Naive B cell (primary cell): Measurements from ENCODE around the gene SOCS7. TPM values are rescaled to one million over a fixed set of nuclear protein-coding genes. Genes with fewer than 3 reads are reported as not detected.
A peak's percentile ranks its signal among the peaks of the same experiment; 100 is the strongest.
"Not testable (repeated sequence)": the region's sequence is repeated elsewhere in the genome, so short reads cannot be mapped to it uniquely, and the experiment has no call there.

Source experiments
- ATAC-seq, 2 donors: fragments of 150-1000 bp; cut with Tn5 transposase; 2 replicates each; pipeline ENCODE4 v1.10.0; 2021; ENCODE audit warnings: low read depth in 2 of 2, mild to moderate bottlenecking in 2 of 2, moderate library complexity in 2 of 2
- DNase-seq: peaks from one replicate; pipeline ENCODE4 v3.0.0; 2022
- H3K27ac Mint-ChIP-seq, 6 donors: one replicate each; pipeline ENCODE4 v1.8.0; 2020 to 2022; ENCODE audit warnings: mild to moderate bottlenecking in 6 of 6, mixed read lengths in 6 of 6, moderate library complexity in 5 of 6, inconsistent platforms in 2 of 6
- H3K27me3 Mint-ChIP-seq, 3 donors: one replicate each; pipeline ENCODE4 v1.8.0; 2021 to 2022; ENCODE audit warnings: mixed read lengths in 3 of 3, mild to moderate bottlenecking in 1 of 3
- H3K36me3 Mint-ChIP-seq, 2 donors: one replicate each; pipeline ENCODE4 v1.8.0; 2020 to 2022; ENCODE audit warnings: mixed read lengths in 2 of 2, inconsistent platforms in 1 of 2, mild to moderate bottlenecking in 1 of 2
- H3K4me1 Mint-ChIP-seq, 3 donors: one replicate each; pipeline ENCODE4 v1.8.0; 2020 to 2022; ENCODE audit warnings: mixed read lengths in 3 of 3, inconsistent platforms in 1 of 3, mild to moderate bottlenecking in 1 of 3, moderate library complexity in 1 of 3
- H3K4me3 Mint-ChIP-seq, 8 donors: one replicate each; pipeline ENCODE4 v1.8.0; 2020 to 2022; ENCODE audit warnings: mild to moderate bottlenecking in 8 of 8, mixed read lengths in 8 of 8, moderate library complexity in 8 of 8, inconsistent platforms in 2 of 8
- H3K9me3 Mint-ChIP-seq, 7 donors: one replicate each; pipeline ENCODE4 v1.8.0; 2020 to 2022; ENCODE audit warnings: mixed read lengths in 7 of 7, mild to moderate bottlenecking in 5 of 7, inconsistent platforms in 2 of 7, moderate library complexity in 1 of 7
- polyA plus RNA-seq, 6 donors: library from polyadenylated mRNA; unstranded; fragments of 300-500 nt; fragmentation: Illumina TruSeq; gene quantifications; one replicate each; pipeline ENCODE4 v1.2.3, GENCODE V29; 2021; ENCODE audit warnings: low read depth in 6 of 6

SOCS7 gene
- polyA plus RNA-seq, 6 donors from 2014 or later = 0.10 to 1.1 (median 0.47) TPM

DNA sequence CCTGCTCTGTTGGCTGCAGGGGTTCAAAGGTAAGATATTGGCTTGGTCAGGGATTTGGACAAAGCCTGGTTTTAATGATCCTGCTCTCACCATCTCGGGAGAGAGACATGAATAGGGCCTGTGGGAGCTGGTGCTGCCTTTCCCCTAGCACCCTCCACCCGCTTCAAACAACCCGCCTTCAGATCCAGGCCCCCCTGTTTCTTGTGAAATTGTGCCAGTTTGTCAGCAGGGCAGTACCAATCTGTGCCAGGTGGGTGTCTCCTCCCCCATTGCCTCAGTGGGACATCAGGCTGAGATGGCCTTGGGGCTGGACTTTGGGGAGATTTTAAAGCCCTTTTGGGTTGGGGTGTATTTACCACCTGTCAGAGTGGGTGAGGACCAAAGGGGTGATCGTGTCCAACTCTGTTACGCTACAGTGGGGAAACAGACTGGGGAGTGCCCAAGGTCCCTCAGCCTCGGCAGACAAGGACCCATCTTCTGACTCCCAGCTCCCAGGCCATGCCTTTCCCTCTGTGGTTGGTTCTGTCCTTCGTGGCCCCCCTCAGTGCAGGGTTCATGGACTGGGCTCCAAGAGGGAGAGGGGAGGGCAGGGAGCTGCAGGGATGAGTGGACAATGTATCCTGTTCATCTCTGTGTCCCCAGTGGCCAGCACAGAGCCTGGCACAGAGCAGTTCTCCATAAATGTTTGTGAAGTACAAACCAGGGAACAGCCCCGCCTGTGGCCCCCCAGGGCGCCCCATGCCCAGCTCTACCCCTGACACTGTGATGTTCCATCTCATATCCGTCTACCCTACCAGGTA is 79.9 kb downstream of the SOCS7 start:
- Mint-ChIP-seq H3K27ac (peak overlapping the region in 1 of 6 donors; percentile 80), H3K9me3 (no peaks in the 10 kb centered on the region), H3K4me1 (peaks cover 9 to 16% (median 12%) of the 10 kb centered on the region in 3 donors), H3K4me3 (peak overlapping the region in 2 of 8 donors; percentile 27 to 65), H3K36me3 (no peaks in the 10 kb centered on the region), H3K27me3 (peaks cover 5 to 8% (median 7%) of the 10 kb centered on the region in 3 donors)
- no peak for ATAC-seq
- DNase-seq = no peak

DNA sequence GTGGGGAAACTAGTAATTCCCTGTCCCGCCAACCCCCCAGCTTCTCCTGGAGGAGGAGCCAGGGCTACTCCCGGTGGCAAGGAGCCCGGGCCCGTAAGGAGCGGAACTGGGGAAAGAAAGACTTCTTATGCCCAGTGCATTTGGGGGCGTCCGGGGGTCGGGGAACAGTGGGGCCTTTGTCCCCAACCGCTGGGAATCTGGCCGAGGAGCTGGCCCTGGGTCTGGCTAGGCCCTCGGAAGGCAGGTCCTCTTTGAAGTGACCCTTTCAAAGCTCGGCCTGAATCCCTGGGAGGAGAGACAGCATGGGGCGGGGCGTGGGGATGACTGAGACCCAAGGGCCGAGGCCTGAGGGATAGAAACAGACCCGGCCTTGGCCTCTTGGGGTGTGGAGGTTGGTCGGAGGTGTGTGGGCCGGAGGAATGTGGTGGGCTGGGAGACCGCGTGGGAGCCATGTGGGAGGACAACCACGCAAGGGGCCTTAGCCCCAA is 82.6 kb downstream of the SOCS7 start:
- Mint-ChIP-seq H3K4me3 (no peak overlapping the region), H3K36me3 (no peaks in the 10 kb centered on the region), H3K4me1 (peaks cover 0 to 4% (median 0%) of the 10 kb centered on the region in 3 donors), H3K9me3 (no peaks in the 10 kb centered on the region), H3K27ac (peak overlapping the region in 1 of 6 donors; percentile 49), H3K27me3 (no peaks in the 10 kb centered on the region)
- ATAC-seq = no peak
- DNase-seq = no peak

DNA sequence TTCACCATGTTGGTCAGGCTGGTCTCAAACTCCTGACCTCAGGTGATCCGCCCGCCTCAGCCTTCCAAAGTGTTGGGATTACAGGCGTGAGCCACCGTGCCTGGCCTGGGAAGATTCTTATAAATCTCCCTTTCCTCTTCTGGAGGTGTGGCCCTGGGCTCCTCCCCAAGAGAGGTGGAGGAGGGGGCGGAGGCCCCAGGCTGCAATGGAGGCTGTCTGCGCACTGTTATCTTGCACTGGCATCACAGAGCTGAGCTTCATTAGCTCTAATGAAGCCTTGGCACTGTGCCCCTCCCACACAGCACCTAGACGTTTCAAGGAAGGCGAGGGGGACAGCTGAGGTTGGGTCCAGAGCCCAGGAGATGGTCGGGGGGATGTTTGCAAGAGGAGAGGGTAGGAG is 84.2 kb downstream of the SOCS7 start:
- Mint-ChIP-seq H3K4me1 (no peaks in the 10 kb centered on the region), H3K9me3 (no peaks in the 10 kb centered on the region), H3K27me3 (no peaks in the 10 kb centered on the region), H3K36me3 (no peaks in the 10 kb centered on the region), H3K27ac (peak overlapping the region in 1 of 6 donors; percentile 85), H3K4me3 (no peak overlapping the region)
- DNase-seq = no peak
- no peak for ATAC-seq

DNA sequence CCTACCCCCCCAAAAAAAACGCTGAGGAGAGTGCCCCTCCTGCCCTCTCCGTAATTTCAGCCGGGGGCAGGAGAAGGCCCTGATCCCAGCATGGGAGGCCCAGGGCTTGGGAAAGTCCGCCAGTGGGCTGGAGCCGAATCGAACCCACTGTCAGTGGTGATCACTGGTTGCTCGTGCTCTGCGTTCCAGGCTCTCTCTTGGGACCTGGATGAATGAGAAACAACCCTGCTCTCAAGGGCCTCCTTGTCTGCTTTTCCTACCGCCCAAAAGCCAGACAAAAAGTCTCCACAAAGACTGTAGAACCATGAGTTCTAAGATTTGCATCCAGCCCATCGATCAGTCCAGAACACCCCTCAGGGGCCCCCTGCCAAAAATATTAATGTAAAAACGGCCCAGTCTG is 84.7 kb downstream of the SOCS7 start:
- no peaks in the 10 kb centered on the region for H3K27me3 Mint-ChIP-seq
- no peaks in the 10 kb centered on the region for H3K4me1 Mint-ChIP-seq
- DNase-seq (no peak), ATAC-seq (no peak)
- no peaks in the 10 kb centered on the region for H3K9me3 Mint-ChIP-seq
- H3K27ac Mint-ChIP-seq = no peak overlapping the region
- H3K4me3 Mint-ChIP-seq = no peak overlapping the region
- H3K36me3 Mint-ChIP-seq = no peaks in the 10 kb centered on the region

- not testable (repeated sequence) for H3K4me3 Mint-ChIP-seq, H3K27ac Mint-ChIP-seq, H3K9me3 Mint-ChIP-seq, H3K4me1 Mint-ChIP-seq, H3K27me3 Mint-ChIP-seq, DNase-seq, H3K36me3 Mint-ChIP-seq, ATAC-seq
These were observed 85.7 kb downstream of the SOCS7 start for GRCh38 chr17:38437313-38437712.

DNA sequence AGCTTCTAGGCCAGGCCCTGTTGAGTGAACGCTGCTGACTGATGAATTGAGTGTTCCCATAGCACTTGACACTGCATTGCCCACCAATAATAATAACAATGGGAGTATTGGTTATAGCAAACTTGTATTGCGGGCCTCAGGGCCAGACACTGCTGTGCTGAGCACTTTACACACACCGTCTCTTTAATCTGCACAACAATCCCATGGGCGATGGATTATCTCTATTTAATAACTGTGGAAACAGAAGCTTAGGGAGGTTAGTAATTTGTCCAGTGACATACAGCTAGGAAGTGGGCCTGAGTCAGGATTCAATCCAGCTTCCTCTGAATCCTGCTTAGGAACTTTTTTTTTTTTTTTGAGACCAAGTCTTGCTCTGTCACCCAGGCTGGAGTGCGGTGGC is 87.8 kb downstream of the SOCS7 start:
- no peak for DNase-seq
- Mint-ChIP-seq H3K4me3 (no peak overlapping the region), H3K27me3 (peaks cover 0 to 9% (median 6%) of the 10 kb centered on the region in 3 donors), H3K27ac (no peak overlapping the region), H3K4me1 (peaks cover 0 to 6% (median 4%) of the 10 kb centered on the region in 3 donors), H3K36me3 (no peaks in the 10 kb centered on the region), H3K9me3 (no peaks in the 10 kb centered on the region)
- ATAC-seq = no peak

- Mint-ChIP-seq H3K4me1 (peaks cover 0 to 6% (median 4%) of the 10 kb centered on the region in 3 donors), H3K27me3 (peaks cover 0 to 9% (median 6%) of the 10 kb centered on the region in 3 donors), H3K36me3 (no peaks in the 10 kb centered on the region), H3K9me3 (no peaks in the 10 kb centered on the region), H3K27ac (no peak overlapping the region), H3K4me3 (no peak overlapping the region)
- ATAC-seq (no peak), DNase-seq (no peak)
These were observed 89.2 kb downstream of the SOCS7 start for GRCh38 chr17:38440614-38441397.

- ATAC-seq (no peak), DNase-seq (no peak)
- Mint-ChIP-seq H3K4me1 (peaks cover 0 to 6% (median 4%) of the 10 kb centered on the region in 3 donors), H3K4me3 (no peak overlapping the region), H3K27me3 (peaks cover 0 to 9% (median 6%) of the 10 kb centered on the region in 3 donors), H3K27ac (peak overlapping the region in 2 of 6 donors; percentile 74 to 90), H3K9me3 (no peaks in the 10 kb centered on the region), H3K36me3 (no peaks in the 10 kb centered on the region)
These were observed 89.9 kb downstream of the SOCS7 start for GRCh38 chr17:38441429-38442061.

- Mint-ChIP-seq H3K9me3 (no peaks in the 10 kb centered on the region), H3K4me1 (peaks cover 0 to 6% (median 4%) of the 10 kb centered on the region in 3 donors), H3K4me3 (no peak overlapping the region), H3K36me3 (no peaks in the 10 kb centered on the region), H3K27ac (no peak overlapping the region), H3K27me3 (peaks cover 0 to 9% (median 6%) of the 10 kb centered on the region in 3 donors)
- no peak for ATAC-seq
- DNase-seq = no peak
These were observed 90.9 kb downstream of the SOCS7 start for GRCh38 chr17:38442548-38442947.

DNA sequence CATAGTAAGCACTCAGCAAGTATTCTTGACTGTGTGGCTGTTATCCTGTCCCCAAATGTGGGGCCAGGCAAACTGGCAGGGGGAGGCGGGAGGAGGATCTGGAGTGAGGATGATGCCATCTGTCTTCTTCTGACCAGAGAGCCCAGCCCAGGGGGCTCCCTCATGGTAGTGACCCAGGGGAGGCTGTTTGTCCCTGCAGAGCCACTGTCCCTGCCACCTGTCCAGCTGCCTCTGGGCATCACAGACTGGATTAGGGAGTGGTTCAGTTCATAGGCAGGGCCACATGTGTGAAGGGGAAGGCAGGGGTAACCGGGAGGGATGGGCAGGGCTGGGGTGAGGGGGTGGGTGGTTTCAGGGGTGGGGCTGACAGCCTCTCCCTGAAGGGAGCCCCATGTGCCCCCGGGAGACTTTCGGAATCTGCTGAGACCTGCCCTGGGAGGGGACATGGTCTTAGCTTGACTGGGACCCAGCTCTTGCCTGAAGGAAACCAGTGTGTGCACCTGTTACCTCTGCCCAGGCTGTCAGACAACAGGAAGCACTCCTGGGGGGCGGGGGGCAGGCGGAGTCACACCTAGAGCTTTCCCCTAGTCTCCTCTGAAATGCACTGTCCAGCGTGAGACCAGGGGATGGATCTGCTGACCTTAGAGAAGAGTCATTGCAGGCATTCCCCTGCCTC is 91.8 kb downstream of the SOCS7 start:
- Mint-ChIP-seq H3K27me3 (peaks cover 0 to 9% (median 6%) of the 10 kb centered on the region in 3 donors), H3K9me3 (no peaks in the 10 kb centered on the region), H3K27ac (no peak overlapping the region), H3K4me1 (peaks cover 0 to 6% (median 4%) of the 10 kb centered on the region in 3 donors), H3K4me3 (no peak overlapping the region), H3K36me3 (no peaks in the 10 kb centered on the region)
- ATAC-seq (no peak), DNase-seq (no peak)

DNA sequence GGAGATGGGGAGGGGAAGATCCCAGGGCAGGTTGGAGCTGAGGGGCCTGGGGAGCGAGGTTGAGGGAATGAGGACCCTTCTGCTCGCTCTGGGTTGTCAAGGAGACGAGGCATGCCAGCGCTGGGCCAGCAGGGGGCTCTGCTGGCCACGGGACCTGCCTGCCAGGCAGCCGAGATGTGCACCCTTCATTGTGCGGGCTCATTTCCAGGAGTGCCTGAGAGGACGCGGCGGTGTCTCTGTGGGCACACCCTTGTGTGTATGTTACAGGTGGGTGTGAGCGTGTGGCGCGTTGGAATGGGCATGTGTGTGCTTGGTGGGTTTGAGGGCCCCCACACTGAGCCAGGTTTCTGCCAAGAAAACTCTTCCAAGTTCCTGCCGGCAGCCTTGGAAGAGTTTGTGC is 92.5 kb downstream of the SOCS7 start:
- DNase-seq (peak; percentile 30), ATAC-seq (peak; percentile 72 to 77)
- no peaks in the 10 kb centered on the region for H3K36me3 Mint-ChIP-seq
- peaks cover 0 to 6% (median 4%) of the 10 kb centered on the region in 3 donors for H3K4me1 Mint-ChIP-seq
- no peak overlapping the region for H3K4me3 Mint-ChIP-seq
- peaks cover 0 to 9% (median 8%) of the 10 kb centered on the region in 3 donors for H3K27me3 Mint-ChIP-seq
- H3K27ac Mint-ChIP-seq = no peak overlapping the region
- H3K9me3 Mint-ChIP-seq = no peaks in the 10 kb centered on the region

- Mint-ChIP-seq H3K27me3 (peaks cover 4 to 34% (median 31%) of the 10 kb centered on the region in 3 donors), H3K4me3 (no peak overlapping the region), H3K9me3 (no peaks in the 10 kb centered on the region), H3K4me1 (peaks cover 2 to 11% (median 5%) of the 10 kb centered on the region in 3 donors), H3K36me3 (peaks cover 0 to 4% of the 10 kb centered on the region in 2 donors), H3K27ac (no peak overlapping the region)
- no peak for DNase-seq
- ATAC-seq = no peak
These were observed 96.0 kb downstream of the SOCS7 start for GRCh38 chr17:38447502-38448085.
